ENCODE data around the gene LAPTM5.

Gene LAPTM5

GRCh38 chr1:30726773-30727684 lies 30.5 kb downstream of the LAPTM5 start:
- DNase-seq: no peak

GRCh38 chr1:30726236-30726635 lies 31.3 kb downstream of the LAPTM5 start:
- no peak for DNase-seq

- DNase-seq: no peak
Observed at GRCh38 chr1:30725450-30726095, 32.0 kb downstream of the LAPTM5 start.

- no peak for DNase-seq
Observed at GRCh38 chr1:30724655-30725421, 32.7 kb downstream of the LAPTM5 start.

- DNase-seq: no peak
Observed at GRCh38 chr1:30724175-30724574, 33.4 kb downstream of the LAPTM5 start.

GRCh38 chr1:30723331-30723755 lies 34.2 kb downstream of the LAPTM5 start, which contains the start of gene MATN1:
Gene MATN1, minus strand, starts transcription at chr1:30723585. Its CDS starts 34 bp downstream, at chr1:30723551.
- DNase-seq: no peak

GRCh38 chr1:30721812-30722537 lies 35.6 kb downstream of the LAPTM5 start:
- DNase-seq: no peak

- DNase-seq: no peak
Observed at GRCh38 chr1:30721341-30721793, 36.2 kb downstream of the LAPTM5 start.

GRCh38 chr1:30720271-30721223 lies 37.0 kb downstream of the LAPTM5 start:
- DNase-seq: no peak

- no peak for DNase-seq
Observed at GRCh38 chr1:30719406-30720270, 37.9 kb downstream of the LAPTM5 start.

GRCh38 chr1:30718636-30719405 lies 38.8 kb downstream of the LAPTM5 start:
- peak; percentile 84 for DNase-seq

- DNase-seq: peak; percentile 100
Observed at GRCh38 chr1:30718091-30718635, 39.4 kb downstream of the LAPTM5 start.

GRCh38 chr1:30716646-30717045 lies 40.9 kb downstream of the LAPTM5 start:
- DNase-seq: no peak

GRCh38 chr1:30715886-30716285 lies 41.7 kb downstream of the LAPTM5 start:
- no peak for DNase-seq

GRCh38 chr1:30715216-30715615 lies 42.4 kb downstream of the LAPTM5 start:
- DNase-seq: no peak

GRCh38 chr1:30714536-30715090 lies 43.0 kb downstream of the LAPTM5 start:
- no peak for DNase-seq

GRCh38 chr1:30714025-30714424 lies 43.5 kb downstream of the LAPTM5 start:
- DNase-seq: no peak

GRCh38 chr1:30713311-30713710 lies 44.3 kb downstream of the LAPTM5 start:
- no peak for DNase-seq

- DNase-seq: no peak
Observed at GRCh38 chr1:30712583-30712982, 45.0 kb downstream of the LAPTM5 start.

All from NCI-H1092 treated with DMSO at 0.1 percent for 48 hours (cell line).